Esophagus squamous epithelium (tissue), 4 donors: ENCODE results near the gene MRPL1.

Experiments
- CTCF ChIP-seq, 6 experiments: fragments of 450-650 bp in 4 of 6; fragments of 200-600 bp in 2 of 6; sonication (generic) in 2 of 6; IDR thresholded peaks; one replicate each; pipeline ENCODE4 v1.5.1; 2016 to 2019; ENCODE audit warnings: antibody characterized with exemption in 6 of 6, mild to moderate bottlenecking in 4 of 6, moderate library complexity in 4 of 6
- POLR2A ChIP-seq, 4 donors: fragments of 450-650 bp; IDR thresholded peaks; one replicate each; pipeline ENCODE4 v1.6.1; 2017; ENCODE audit warnings: antibody characterized with exemption in 4 of 4, mild to moderate bottlenecking in 4 of 4, moderate library complexity in 3 of 4

GRCh38 chr4:78002260-78002659 is 139.6 kb downstream of the MRPL1 start:
- TF ChIP-seq POLR2A (IDR thresholded peaks at IDR 0.05), result no peak
- TF ChIP-seq CTCF (IDR thresholded peaks at IDR 0.05), result no peak
